HG03521 (cell line): ENCODE results near the gene SMG6.
"Not testable (repeated sequence)": the region's sequence is repeated elsewhere in the genome, so short reads cannot be mapped to it uniquely, and the experiment has no call there.

Experiments used
- ATAC-seq: cut with Tn5 transposase; IDR thresholded peaks from one replicate; pipeline ENCODE4 v1.9.1; 2021; ENCODE audit warnings: mild to moderate bottlenecking, moderate library complexity; ENCODE audit not compliant: unreplicated experiment

SMG6 gene

DNA sequence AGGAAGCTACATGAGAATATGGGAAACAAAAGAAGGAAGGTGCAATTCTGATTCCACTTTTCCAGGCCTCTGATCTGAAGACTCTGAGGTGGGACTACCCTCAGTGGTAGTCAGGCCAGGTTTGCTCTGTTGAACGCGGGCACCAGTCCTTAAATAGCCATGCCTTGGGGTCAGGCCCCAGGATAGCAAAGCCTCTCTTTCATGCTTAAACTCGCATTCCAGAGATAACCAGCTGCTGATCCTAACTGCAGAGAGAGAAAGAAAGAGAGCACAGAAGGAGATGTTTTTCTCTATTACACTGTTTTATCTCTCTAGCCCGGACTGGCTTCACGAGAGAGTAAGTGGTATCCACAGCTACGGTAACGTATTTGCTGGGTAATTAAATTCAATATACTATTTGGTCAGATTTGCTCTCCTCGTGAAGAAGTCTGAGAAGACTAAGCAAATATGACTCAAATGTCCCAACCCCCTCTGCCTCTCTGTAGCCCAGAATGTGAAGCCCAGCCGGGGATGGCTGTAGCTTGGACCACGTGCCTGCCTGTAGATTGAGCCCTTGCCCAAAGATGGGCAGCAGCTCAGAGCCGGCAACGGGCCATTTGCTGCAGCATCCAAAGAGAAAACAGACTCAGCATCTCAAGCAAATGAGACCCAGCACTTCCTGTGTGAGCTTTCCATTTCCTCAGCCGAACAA lies 122.2 kb downstream of the SMG6 start:
- ATAC-seq = no peak

DNA sequence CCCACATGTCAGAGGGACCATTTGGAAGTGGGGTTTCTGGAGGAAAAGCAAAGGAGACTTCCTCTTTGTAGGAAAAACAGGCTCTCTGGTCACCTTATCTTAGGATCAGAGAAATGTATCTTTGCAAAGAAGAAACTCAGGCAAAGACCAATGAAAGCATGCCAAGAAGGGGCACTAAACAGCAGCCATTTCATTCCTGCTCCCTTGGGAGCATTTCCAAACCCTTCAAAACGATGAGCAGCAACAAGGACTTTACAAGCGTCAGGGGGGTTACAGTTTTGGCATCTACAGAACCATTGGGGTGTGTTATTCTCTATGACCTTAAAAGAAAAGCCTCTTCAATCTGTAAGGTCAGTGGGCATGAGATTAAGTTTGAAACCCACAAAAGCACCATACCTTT lies 122.8 kb downstream of the SMG6 start:
- ATAC-seq = no peak

DNA sequence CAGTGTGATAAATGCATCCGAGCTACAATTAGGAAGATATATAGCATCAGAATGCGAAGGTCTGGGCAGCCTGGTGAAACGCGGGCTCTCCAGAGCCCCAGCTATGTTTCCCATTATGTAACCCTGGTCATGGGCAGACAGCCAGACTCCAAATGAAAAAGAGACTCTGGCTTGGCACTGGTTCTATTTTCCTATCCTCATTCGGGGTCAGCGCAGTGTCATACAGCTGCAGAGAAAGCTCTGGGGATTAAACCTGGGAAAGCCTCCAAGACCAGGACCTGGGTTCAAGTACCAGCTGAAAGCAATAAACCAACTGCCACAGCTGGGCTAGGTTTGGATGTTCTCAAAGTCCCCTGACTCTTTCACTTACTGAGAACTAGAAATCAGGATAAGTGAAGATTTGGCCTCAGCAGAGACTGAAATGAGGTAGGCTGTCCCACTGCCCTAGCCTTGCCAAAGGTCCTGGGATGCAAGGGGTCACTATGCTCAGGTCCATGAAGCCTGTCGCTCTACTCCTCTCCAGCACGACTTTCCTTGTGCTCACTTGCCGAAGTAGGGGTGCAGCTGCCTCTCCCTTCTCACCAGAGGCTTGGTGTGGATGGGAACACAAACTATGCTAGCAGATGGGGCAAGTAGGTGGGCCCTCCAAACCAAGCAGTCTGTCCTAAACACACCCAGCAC lies 123.8 kb downstream of the SMG6 start:
- ATAC-seq = no peak

DNA sequence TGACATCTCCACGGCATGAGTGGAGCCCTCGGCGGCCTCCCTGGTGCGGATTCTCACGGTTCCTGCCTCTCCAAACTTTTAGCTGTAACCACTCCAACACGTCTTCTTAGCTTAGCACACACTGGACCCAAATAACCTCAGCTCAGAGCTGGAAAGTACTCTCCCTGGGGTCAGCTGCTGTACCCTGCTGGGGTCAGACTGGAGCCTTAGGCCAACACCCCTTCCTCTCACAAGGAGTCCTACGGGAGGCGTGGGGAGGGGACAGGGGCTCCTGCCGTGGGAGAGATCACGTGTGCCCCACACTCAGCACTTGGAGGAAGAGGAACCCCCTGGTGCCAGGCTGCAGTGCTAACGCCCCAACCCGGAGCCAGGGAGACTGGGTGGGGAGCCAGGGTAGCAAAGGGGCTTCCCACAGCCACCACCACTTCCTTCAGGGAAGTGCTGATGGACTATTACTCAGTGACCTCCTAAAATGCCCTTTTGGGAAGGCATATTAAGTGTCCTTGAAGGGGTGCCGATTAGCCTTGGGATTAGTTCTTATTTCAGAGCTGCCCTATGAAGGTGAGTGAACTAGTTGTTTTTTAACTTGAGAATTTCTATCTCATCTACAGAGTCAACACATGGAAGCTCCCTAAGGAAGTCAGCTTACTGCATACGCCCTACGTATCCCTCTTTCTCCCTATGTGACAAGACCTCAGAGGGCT lies 124.6 kb downstream of the SMG6 start:
- no peak for ATAC-seq

DNA sequence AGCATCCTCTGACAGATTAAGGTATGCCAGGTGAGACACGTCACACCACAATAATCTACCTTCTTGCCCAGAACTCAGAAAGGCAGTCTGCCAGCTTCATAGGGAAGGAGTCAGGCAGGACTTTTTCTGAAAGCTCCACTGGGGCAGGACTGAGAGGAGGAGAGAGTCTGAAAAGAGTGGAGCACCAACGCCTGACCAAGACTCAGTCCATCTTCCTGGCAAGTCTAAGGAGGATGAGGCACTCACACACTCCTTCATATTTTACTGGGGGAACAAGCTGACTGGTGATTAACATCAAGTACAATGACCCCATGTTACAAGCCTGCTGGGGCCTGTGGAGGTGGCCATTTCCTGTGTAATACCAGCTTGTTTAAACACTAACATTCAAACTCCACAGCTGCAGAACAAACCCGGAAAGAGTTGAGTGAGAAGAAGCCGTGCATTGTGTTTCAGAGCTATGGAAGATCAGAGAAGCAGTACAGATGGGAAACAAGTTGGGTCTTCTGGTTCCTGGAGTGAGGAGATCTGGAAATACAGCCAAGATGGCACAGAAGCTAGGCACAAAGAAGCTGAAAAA lies 126.3 kb downstream of the SMG6 start:
- no peak for ATAC-seq

DNA sequence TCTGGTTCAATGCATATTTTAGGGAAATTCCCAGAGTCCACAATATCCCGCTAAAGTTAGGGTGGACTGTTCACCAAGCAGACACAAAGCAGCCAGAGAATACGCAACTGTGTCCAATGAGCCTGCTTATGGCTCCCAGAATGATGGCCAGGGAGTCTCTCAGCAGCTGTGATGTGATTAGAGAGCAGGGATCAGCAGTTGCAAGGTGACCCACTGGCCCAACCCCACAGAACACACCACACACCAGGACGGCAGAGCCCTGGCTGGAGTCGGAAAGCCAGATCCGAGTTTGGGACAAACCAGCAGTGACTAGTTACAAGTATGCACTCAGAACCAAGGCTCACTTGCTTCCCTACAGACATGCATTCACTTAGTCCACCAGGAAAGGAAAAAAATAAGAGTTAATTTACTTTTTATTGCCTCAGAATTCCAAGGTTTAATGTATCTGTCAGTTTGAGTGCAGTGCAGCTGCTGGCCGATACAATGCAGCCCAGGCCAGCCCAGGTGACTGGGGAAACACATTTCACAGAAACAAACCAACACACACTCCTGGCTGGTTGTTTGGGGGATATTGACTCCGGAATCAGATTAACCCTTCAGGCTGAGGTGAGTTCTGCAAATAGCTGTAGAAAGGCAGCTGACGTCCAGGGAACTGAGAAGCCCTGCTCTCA lies 127.0 kb downstream of the SMG6 start:
- ATAC-seq = no peak

DNA sequence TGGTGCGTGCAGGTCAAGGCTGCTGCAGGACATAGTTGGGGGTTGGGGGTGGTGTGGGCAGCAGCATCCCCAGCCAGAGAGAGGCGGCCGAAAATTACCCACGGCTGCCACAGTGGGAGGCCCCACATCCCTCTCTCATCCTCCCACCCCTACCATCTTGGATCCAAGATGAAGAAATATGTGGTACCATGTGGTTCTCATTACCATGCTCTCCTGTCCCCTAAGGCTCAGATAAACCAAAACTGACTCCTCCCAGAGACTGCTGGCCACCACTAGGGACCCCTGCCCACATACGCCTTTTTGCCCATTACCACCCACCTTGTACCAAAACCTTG lies 128.3 kb downstream of the SMG6 start:
- ATAC-seq = no peak

DNA sequence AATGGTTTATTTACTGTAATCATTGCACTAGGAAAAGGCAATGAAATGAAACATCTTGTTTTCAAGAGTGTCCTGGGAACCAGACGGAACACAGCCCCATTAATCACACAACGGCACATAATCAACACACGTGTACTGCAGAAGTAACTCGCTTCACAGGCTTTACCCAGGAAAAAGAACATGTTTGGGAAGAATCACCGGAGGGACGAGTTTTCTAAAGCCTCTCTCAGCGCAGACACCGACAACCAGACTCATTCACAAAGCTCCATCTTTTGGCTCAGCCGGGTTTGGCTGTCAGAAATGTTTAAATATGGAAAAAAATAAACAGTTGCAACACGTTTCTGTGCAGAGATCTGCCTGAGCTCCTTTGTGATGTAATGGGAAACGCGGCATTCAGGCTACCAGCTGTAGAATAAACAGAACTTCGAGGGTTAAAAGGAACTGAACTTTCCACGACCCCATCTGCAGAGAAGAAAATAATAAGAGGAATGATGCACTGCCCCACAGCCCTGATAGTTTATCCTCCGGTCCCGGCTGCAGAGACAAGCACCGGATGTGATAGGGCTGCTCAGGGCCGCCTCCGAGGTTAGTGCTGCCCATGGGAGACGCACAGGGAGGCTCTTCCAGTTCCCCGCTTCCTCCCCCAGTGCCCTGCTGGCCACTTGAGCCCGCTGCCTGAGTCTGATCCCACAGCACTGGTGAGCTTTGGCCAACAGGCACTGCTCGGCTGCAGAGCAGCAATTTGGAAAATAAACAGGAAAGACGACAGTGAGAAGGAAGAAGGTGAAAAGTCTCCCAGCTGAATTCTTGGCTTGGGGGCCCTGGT lies 128.9 kb downstream of the SMG6 start:
- no peak for ATAC-seq

DNA sequence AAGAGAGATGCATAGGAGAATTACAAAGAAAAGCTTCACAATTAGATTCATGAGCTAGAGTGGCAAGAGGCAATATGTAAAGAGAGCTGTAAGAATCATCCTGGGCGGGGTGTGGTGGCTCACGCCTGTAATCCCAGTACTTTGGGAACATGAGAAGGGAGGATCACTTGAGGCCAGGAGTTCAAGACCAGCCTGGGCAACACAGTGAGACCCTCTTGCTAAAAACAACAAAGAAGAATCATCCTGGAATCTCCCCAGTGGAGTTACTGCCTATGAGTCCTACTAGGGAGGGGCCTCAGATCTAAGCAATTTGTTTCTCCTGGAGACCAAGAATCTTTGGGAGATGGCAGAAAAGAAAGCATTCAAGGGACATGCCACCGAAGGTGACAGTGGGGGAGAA lies 129.6 kb downstream of the SMG6 start:
- no peak for ATAC-seq

DNA sequence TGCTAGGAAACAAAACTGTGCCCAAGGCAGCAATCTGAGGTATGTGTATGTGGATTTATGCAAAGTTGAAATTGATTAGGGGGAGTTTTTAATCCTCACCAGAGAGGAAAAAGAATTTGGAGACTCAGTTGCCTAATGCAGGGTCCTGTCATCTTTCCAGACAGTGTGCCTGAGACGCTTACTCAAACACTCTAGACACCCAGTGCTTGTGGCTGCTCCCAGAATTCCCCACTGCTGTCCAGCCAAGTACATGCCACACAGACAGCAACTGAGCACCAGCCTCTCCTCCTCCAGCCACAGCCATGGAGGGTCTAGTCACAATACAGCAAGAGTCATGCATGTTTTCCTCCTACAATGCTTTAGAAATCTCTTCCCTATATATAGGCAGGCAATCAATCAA lies 130.6 kb downstream of the SMG6 start:
- no peak for ATAC-seq

DNA sequence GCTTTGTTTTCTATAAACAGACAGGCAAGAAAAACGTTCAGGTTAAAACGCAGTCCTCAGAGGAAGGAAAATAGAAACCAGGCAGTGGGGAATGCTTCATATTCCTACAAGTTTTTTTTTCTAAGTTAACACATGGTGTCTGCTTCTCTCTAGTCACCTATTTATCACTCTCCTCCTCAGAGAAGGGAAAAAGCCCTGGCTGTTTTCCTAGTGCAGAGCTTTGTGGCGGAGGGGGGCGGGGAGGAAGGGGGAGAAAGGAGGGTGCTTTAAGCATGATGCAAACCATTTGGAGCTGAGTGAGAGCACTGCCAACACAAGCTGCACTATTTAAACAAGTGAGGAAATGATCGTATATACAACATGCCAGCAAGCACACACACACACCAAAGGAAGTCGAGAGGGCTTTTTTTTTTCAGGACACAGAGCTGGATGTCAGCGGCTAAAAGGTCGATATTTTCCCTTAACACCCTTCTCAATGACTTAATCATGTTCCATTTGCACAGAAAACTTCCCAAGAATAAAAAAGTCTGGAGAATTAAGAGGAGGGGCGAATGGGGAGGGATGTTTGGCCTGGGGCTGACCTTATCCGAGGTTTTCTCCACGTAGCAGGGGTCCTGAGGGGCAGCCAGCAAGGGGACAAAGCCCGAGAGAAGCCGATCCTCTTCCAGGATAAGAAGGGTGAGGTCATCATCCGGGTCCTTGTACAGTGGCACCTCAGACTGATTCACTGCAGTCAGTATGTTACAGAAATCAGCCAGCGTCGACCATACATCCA lies 131.3 kb downstream of the SMG6 start:
- ATAC-seq = no peak

DNA sequence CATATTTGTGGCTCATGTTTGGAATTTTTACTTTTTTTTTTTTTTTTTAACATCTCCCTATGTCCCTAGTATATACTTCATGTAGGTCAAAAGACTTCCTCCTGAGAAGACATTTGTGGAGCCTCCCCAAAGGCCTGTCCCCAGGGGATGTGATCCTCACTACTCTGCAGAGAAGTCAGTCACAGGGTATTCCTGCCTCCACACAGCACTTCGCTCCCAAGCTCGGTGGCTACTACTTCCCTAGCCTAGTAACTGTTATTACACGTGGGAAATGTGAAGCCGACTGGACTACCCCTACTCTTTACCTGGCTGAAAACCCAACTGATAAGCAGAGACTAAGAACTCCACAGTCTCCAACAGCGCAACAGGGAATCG lies 131.9 kb downstream of the SMG6 start:
- ATAC-seq = no peak

DNA sequence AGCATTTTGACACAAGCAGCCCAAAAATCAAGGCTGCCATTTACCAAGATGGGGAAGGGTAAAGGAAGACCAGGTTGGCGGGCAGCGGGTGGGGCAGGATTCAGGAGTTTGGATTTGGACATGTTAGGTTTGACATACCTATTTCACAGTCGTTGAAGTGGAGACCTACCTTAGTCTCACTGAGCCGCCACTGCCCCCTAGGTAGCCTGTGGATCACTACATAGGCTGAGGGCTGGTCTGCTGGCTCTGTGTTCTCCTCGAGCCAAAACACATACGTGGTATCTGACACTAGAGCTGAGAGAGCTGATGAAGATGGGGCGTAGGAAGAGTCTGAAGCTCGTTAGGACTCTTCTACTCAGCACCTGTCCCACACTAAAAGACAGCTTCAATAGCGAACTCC lies 133.6 kb downstream of the SMG6 start:
- ATAC-seq = no peak

DNA sequence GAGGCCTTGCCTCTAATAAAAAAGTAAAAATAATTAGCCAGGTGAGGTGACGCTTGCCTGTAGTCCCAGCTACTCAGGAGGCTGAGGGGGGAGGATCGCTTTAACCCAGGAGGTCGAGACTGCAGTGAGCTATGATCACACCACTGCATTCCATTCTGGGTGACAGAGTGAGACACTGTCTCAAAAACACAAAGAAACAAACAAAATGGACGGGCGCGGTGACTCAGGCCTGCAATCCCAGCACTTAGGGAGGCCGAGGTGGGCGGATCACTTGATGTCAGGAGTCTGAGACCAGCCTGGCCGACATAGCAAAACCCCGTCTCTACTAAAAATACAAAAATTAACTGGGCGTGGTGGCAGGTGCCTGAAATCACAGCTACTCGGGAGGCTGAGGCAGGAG lies 137.9 kb downstream of the SMG6 start:
- ATAC-seq = not testable (repeated sequence)

DNA sequence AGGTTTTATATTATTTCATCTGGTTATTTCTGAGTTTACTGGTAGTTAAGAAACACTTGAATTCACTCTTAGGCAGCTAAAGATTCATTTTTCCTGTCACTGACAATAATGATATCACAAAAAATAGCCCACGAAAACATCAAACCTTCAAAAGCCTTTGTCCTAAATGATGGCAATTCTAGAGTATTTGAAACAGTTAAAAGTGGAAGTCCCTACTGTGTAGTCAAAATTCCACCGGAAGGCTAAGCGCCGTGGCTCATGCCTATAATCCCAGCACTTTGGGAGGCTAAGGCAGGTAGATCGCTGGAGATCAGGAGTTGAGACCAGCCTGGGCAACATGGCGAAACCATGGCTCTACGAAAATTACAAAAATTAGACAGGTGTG lies 145.2 kb downstream of the SMG6 start:
- no peak for ATAC-seq

DNA sequence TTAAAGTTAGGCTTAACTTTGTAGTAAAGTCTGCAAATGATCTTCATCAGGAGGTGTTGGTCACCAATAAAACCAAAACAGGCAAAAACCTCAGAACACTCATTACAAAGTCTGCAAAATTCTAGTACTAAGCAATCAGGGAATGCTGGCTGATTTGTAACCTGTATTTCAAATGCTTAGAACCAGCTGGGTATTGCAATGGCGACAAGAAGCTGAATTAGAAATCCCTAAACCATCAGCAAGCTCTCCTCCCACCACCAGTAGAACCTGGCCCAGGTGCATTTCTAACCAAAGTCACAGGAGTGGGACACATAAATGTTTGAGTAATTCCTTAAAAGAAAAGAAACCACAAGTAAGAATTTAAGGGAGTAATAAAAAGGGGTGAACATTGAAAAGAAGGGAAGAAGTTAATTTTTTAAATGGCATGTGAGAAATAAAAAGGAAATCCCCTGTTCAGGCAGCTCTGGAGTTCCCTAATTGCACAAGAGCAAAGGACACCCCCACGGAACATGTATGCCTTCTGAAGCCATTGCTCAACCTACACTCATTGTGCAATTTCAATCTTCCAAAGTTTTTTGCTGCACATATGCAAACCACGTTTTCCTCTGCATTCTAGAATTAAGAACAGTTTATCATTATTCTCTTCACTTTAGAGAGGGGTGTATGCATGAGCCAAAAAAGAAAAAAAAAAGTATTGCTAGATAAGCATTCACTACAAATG lies 145.8 kb downstream of the SMG6 start:
- no peak for ATAC-seq

DNA sequence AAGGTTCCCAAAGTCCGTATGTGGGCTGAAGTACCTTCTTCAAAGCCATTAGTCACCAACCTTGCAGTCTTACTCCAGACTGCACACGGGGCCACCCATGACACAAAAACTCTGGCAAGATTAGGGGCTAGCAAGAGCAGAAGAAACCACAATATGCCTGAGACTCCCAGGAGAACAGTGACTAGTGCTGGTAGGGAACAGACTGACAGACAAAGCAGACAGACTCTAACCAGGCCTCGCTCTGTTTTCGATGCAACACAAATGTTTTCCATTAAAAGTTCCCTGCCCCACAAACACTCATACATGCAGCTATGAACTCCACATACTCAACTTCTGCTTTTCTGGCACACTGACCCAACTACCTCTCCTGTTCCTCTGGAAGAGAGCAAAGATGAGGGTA lies 146.5 kb downstream of the SMG6 start:
- no peak for ATAC-seq

DNA sequence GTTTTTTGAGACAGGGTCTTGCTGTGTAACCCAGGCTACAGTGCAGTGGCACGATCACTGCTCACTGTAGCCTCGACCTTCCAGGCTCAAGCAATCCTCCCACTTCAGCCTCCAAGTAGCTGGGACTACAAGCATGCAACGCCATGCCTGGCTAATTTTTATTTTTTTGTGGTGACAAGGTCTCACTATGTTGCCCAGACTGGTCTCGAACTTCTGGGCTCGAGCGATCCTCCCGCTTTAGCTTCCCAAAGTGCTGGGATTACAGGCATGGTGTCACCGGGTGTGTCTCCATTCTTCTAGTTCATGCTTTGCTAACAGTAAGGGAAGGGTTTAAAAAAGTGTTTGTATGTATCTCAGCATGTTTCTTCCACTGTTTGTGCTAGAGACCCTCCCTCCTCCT lies 146.9 kb downstream of the SMG6 start:
- ATAC-seq = no peak

DNA sequence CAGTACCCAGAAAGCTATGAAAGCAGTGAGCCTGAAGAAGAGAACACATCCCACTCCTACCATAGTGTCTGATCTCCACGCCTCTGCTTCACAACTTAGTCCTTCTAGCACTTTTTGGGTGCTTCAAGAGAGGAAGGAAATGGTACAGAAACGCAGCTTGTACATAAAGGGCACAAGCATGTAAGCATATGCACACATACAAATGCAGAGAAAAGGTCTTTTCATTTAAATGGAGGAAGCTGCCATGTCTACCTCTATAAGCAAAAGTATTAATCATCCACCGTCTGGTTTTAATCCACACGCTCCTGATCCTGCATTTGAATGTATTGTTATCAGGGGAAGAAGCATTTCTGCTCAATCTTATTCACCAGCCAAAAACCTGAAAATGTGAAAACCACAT lies 148.0 kb downstream of the SMG6 start:
- no peak for ATAC-seq
